Measurements from ENCODE around the gene L1CAM. TPM values are rescaled to one million over a fixed set of nuclear protein-coding genes. Genes with fewer than 3 reads are reported as not detected.

The L1CAM gene
- total RNA-seq, 6 experiments from 2014 or later, result 0.33 to 0.64 (median 0.47) TPM; not detected in 2

DNA sequence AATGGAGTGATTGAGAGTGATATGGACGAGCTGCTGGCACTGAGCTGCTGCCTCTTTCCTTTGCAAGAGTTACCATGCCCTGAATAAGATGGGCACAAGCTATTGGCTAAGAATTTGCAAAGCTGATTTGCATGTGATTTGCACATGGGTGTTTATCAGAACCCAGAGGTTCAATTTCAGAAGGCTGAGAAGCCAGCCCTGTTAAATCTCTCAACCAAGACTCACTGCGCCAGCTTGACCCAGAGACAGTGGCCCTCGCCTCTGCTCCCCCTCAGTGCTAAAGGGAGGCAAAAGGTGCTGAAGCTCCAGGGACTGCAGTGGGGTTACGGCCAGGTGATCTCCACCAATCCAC, 39.4 kb upstream of the L1CAM start:
- TF ChIP-seq, protein P1, sequence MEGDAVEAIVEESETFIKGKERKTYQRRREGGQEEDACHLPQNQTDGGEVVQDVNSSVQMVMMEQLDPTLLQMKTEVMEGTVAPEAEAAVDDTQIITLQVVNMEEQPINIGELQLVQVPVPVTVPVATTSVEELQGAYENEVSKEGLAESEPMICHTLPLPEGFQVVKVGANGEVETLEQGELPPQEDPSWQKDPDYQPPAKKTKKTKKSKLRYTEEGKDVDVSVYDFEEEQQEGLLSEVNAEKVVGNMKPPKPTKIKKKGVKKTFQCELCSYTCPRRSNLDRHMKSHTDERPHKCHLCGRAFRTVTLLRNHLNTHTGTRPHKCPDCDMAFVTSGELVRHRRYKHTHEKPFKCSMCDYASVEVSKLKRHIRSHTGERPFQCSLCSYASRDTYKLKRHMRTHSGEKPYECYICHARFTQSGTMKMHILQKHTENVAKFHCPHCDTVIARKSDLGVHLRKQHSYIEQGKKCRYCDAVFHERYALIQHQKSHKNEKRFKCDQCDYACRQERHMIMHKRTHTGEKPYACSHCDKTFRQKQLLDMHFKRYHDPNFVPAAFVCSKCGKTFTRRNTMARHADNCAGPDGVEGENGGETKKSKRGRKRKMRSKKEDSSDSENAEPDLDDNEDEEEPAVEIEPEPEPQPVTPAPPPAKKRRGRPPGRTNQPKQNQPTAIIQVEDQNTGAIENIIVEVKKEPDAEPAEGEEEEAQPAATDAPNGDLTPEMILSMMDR (IDR thresholded peaks at IDR 0.05), result no peak
- TF ChIP-seq POLR2A (IDR thresholded peaks at IDR 0.05), result no peak
- Histone ChIP-seq H3K27ac (no peak overlapping the region), H3K4me3 (peak overlapping the region in 2 of 3 donors; percentile 0 to 24), H3K27me3 (no peaks in the 10 kb centered on the region), H3K36me3 (no peaks in the 10 kb centered on the region), H3K9me3 (no peaks in the 10 kb centered on the region), H3K4me1 (peaks cover 0 to 9% (median 4%) of the 10 kb centered on the region in 4 donors)
- DNase-seq (no peak), ATAC-seq (no peak)
- 78% methylated on average over 2 of the region's 4 CpGs for WGBS (ENCODE audit: insufficient coverage, low coverage, low lambda C conversion rate, missing lambda C conversion rate)
- intact Hi-C loops (cut with DNase I), result no loop called here

DNA sequence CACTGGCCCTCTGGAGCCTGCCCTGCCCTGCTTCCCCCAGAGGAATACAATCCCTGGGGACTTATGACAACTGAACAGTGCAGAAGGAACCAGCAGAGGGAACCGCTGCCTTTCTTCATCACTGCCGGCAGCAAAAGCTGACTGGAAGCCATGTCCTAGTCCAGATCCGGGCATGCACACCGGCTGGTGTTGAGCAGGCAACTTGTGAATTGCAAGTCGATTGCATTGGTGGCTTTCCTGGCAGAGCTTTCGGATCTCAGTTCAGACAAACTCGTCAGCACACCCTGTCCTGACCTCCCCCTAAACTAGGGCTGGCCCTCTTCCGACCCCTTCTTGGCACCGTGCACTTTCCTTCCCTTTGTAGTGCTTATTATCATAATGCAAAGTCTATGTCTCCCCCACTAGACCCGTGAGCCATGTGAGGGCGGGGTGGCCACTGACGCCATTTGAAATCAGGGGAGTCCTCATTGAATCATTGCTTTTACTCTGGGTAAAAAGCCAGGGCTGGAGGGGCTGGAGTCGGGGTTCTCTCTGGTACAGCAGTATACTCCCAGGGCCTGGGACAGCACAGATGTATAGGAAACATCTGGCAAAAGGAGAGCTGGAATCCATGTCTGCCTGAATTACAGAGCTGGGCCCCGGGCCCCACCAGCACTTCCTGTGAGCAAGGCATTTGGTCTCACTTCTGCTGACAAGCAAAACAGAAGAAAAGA, 38.3 kb upstream of the L1CAM start:
- ATAC-seq, result no peak

DNA sequence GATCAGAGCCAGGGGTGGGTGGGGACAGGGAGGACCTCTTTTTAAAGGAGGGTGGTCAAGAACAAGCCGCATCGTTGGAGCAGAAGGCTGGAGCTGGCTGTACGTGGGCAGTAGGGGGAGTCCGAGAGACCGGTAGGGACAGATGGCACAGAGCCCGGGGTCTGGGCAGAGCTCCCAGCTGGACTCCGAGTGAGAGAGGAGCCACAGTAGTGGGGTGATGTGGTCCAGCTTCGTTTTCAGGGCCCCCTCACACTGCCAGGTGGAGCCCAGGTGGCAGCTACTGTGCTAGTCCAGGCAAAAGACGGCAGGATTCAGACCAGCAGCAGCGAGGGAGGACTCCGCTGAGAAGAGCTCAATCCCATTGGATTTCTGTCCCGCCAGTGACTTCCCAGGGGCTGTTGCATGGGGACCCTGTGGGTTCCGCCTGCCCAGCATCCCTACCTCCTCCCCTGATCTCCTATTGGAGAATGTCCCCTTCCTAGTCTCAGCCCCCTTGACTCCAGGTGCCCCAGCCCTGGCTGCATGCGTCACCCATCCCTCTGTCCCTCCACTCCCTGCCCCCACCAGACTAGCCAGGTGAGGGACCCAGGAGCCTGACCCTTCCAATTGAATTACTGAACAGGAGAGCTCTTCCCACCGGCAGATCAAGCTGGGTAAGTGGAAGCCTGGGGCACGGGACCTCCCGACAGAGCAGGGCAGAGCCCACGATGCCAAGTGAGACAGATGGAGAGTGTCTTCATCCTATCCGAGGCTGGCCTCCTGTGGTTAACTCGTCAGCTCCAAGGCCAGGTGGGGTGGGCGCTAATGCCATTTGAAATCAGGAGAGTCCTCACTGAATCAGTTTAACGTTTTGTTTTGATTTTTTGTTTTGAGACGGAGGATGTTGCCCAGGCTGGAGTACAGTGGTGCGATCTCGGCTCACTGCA, 37.2 kb upstream of the L1CAM start:
- intact Hi-C loops (cut with DNase I), result no loop called here
- Histone ChIP-seq H3K4me3 (no peak overlapping the region), H3K27me3 (no peaks in the 10 kb centered on the region), H3K27ac (no peak overlapping the region), H3K9me3 (no peaks in the 10 kb centered on the region), H3K4me1 (no peaks in the 10 kb centered on the region), H3K36me3 (no peaks in the 10 kb centered on the region)
- WGBS (ENCODE audit: insufficient coverage, low coverage, low lambda C conversion rate, missing lambda C conversion rate), result 57% methylated on average over 7 of the region's 25 CpGs
- no peak for TF ChIP-seq POLR2A (IDR thresholded peaks at IDR 0.05)
- TF ChIP-seq, protein P1 (IDR thresholded peaks at IDR 0.05), result peak; percentile 28 to 71 (median 63)
- ATAC-seq (peak; percentile 73 to 79 (median 76)), DNase-seq (peak; percentile 83 to 85 (median 84))

More for the DNA sequence above, 38.3 kb upstream of the L1CAM start:
- peak in 1 of 3 donors; percentile 41 for DNase-seq
- peaks cover 0 to 9% (median 4%) of the 10 kb centered on the region in 4 donors for H3K4me1 ChIP-seq
- no peaks in the 10 kb centered on the region for H3K36me3 ChIP-seq
- no peak for TF ChIP-seq POLR2A (IDR thresholded peaks at IDR 0.05)
- TF ChIP-seq, protein P1 (IDR thresholded peaks at IDR 0.05), result peak in 2 of 4 donors; percentile 9 to 12
- 33% methylated on average over 9 of the region's 14 CpGs for WGBS (ENCODE audit: insufficient coverage, low coverage, low lambda C conversion rate, missing lambda C conversion rate)
- H3K9me3 ChIP-seq, result no peaks in the 10 kb centered on the region
- H3K27me3 ChIP-seq, result no peaks in the 10 kb centered on the region
- H3K27ac ChIP-seq, result no peak overlapping the region
- intact Hi-C loops (cut with DNase I), result no loop called here
- peak overlapping the region in 1 of 3 donors; percentile 2 for H3K4me3 ChIP-seq

DNA sequence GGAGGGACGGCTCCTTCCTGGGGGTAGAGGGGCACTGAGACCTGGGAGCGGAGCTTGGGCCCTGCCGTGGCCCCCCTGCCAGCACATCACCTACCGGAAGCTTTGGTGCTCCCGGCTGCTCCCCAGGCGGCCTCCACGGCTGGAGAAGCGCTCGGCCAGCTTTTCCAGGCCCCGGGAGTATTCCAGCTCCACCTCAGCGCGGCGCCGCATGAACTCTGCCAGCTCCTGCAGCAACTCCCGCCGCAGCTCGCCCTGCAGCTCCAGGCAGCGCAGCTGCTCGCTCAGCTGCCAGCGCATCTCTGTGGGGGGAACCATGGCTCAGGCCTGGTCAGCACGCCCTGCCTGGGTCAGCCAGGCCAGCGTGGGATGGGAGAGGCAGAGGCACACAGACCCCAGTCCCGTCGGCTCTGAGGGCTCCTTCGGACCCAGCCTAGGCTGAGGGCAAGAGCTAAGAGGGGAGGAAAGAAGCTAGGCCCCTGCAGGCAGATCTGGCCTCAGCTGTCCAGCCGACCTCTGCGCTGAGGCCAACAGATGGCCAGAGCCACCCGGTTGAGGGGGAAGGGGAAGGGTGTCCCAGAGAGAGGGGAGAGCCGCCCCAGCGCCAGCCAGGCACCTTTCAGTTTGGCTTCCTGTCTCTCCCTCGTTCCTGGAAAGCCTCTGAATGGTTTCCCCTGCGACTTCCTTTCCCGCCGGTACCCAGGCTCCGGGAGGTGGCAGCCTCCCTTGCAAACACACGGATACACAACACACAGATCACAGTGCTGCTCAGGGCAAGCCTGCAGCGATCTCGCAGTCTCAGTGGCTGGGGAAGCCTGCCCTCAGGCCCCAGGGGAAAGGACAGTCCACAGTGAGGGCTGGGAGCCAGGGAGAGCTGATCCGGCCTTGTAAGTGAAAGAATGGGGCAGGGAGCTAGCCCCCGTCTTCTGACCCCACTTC, 35.8 kb upstream of the L1CAM start:
- peak in 1 of 4 donors; percentile 10 for ATAC-seq
- Histone ChIP-seq H3K27ac (no peak overlapping the region), H3K9me3 (no peaks in the 10 kb centered on the region), H3K27me3 (no peaks in the 10 kb centered on the region), H3K36me3 (no peaks in the 10 kb centered on the region), H3K4me1 (no peaks in the 10 kb centered on the region), H3K4me3 (no peak overlapping the region)
- peak in 1 of 3 donors; percentile 28 for DNase-seq
- WGBS (ENCODE audit: insufficient coverage, low coverage, low lambda C conversion rate, missing lambda C conversion rate), result 20% methylated on average over 4 of the region's 40 CpGs
- TF ChIP-seq POLR2A (IDR thresholded peaks at IDR 0.05), result no peak
- TF ChIP-seq, protein P1 (IDR thresholded peaks at IDR 0.05), result no peak
- intact Hi-C loops (cut with DNase I), result no loop called here
